GM21360 (cell line): ENCODE results near the gene SENP6.

ENCODE experiments used
- ATAC-seq: cut with Tn5 transposase; IDR thresholded peaks from one replicate; pipeline ENCODE4 v1.9.1; 2021; ENCODE audit warnings: mild to moderate bottlenecking, moderate library complexity; ENCODE audit not compliant: unreplicated experiment

SENP6 gene

GRCh38 chr6:75745404-75745803, 143.7 kb downstream of the SENP6 start:
- ATAC-seq: no peak

GRCh38 chr6:75746221-75746620, 144.5 kb downstream of the SENP6 start:
- no peak for ATAC-seq

- ATAC-seq: no peak
Measured at GRCh38 chr6:75747152-75747992, 145.7 kb downstream of the SENP6 start.

GRCh38 chr6:75748003-75748742, 146.5 kb downstream of the SENP6 start:
- no peak for ATAC-seq

GRCh38 chr6:75748743-75749538, 147.3 kb downstream of the SENP6 start, which contains the start of gene MYO6:
Gene MYO6, plus strand, starts transcription at chr6:75749239. Its CDS starts 68,309 bp downstream, at chr6:75817548.
- ATAC-seq: peak; percentile 85

GRCh38 chr6:75751443-75751842, 149.8 kb downstream of the SENP6 start:
- ATAC-seq: no peak

GRCh38 chr6:75752365-75752764, 150.7 kb downstream of the SENP6 start:
- no peak for ATAC-seq

- no peak for ATAC-seq
Measured at GRCh38 chr6:75755704-75756103, 154.0 kb downstream of the SENP6 start.

- ATAC-seq: no peak
Measured at GRCh38 chr6:75757295-75757694, 155.6 kb downstream of the SENP6 start.

- no peak for ATAC-seq
Measured at GRCh38 chr6:75758061-75758460, 156.4 kb downstream of the SENP6 start.

GRCh38 chr6:75759207-75759606, 157.5 kb downstream of the SENP6 start:
- no peak for ATAC-seq

- no peak for ATAC-seq
Measured at GRCh38 chr6:75760320-75760719, 158.6 kb downstream of the SENP6 start.

- ATAC-seq: no peak
Measured at GRCh38 chr6:75761489-75761888, 159.8 kb downstream of the SENP6 start.

- no peak for ATAC-seq
Measured at GRCh38 chr6:75762063-75762462, 160.4 kb downstream of the SENP6 start.

- ATAC-seq: no peak
Measured at GRCh38 chr6:75766387-75766786, 164.7 kb downstream of the SENP6 start.
